SK-N-SH treated with all-trans-retinoic acid at 6 μM for 48 hours (cell line): ENCODE measurements around the gene RNASEH2B.
A peak's percentile ranks its signal among the peaks of the same experiment; 100 is the strongest.

ENCODE experiments used
- ATAC-seq: fragments of 200-7000 bp; cut with Tn5 transposase; 3 replicates; pipeline ENCODE4 v1.9.1; 2020; ENCODE audit warnings: mild to moderate bottlenecking, moderate library complexity
- ARNTL ChIP-seq: fragments of 450-650 bp; formaldehyde crosslinking; IDR thresholded peaks from 2 replicates; pipeline ENCODE4 v1.5.0; 2020; ENCODE audit warnings: low read depth, mild to moderate bottlenecking, moderate library complexity, borderline replicate concordance
- BACH2 ChIP-seq: fragments of 250-450 bp; sonication (Bioruptor Pico); IDR thresholded peaks from 2 replicates; pipeline ENCODE4 v1.9.0; 2021; ENCODE audit warnings: mild to moderate bottlenecking, borderline replicate concordance
- CREB5 ChIP-seq: fragments of 250-450 bp; sonication (Bioruptor Pico); IDR thresholded peaks from 2 replicates; pipeline ENCODE4 v1.5.1; 2020; ENCODE audit warnings: low read depth, mild to moderate bottlenecking, moderate library complexity
- CSDC2 ChIP-seq: fragments of 250-450 bp; sonication (Bioruptor Pico); IDR thresholded peaks from 2 replicates; pipeline ENCODE4 v1.5.0; 2020; ENCODE audit warnings: mild to moderate bottlenecking, moderate library complexity
- CSRNP3 ChIP-seq: fragments of 250-450 bp; sonication (Bioruptor Pico); IDR thresholded peaks from 2 replicates; pipeline ENCODE4 v1.5.1; 2021; ENCODE audit warnings: mild to moderate bottlenecking, moderate library complexity
- ESRRG ChIP-seq: fragments of 250-450 bp; sonication (Bioruptor Pico); IDR thresholded peaks from 2 replicates; pipeline ENCODE4 v1.6.1; 2021; ENCODE audit warnings: mild to moderate bottlenecking
- GLIS3 ChIP-seq: fragments of 250-450 bp; sonication (Bioruptor Pico); IDR thresholded peaks from 2 replicates; pipeline ENCODE4 v1.5.0; 2020; ENCODE audit warnings: mild to moderate bottlenecking, moderate library complexity
- ISL1 ChIP-seq: fragments of 250-450 bp; sonication (Bioruptor Pico); IDR thresholded peaks from 2 replicates; pipeline ENCODE4 v2.1.2; 2022; ENCODE audit warnings: mild to moderate bottlenecking, moderate library complexity
- OSR1 ChIP-seq: fragments of 250-450 bp; sonication (Bioruptor Pico); IDR thresholded peaks from 2 replicates; pipeline ENCODE4 v1.8.0; 2022; ENCODE audit warnings: moderate library complexity, mild to moderate bottlenecking, inconsistent platforms
- PATZ1 ChIP-seq: fragments of 250-450 bp; sonication (Bioruptor Pico); IDR thresholded peaks from 2 replicates; pipeline ENCODE4 v1.8.0; 2020; ENCODE audit warnings: mild to moderate bottlenecking, moderate library complexity, borderline replicate concordance
- PPARA ChIP-seq: fragments of 250-450 bp; sonication (Bioruptor Pico); IDR thresholded peaks from 2 replicates; pipeline ENCODE4 v1.5.0; 2020; ENCODE audit warnings: mild to moderate bottlenecking, borderline replicate concordance
- RARB ChIP-seq: fragments of 250-450 bp; sonication (Bioruptor Pico); IDR thresholded peaks from 2 replicates; pipeline ENCODE4 v1.8.0; 2021; ENCODE audit warnings: mild to moderate bottlenecking, moderate library complexity
- SNAI2 ChIP-seq: fragments of 250-450 bp; sonication (Bioruptor Pico); IDR thresholded peaks from 2 replicates; pipeline ENCODE4 v1.5.0; 2020; ENCODE audit warnings: mild to moderate bottlenecking, moderate library complexity
- TCF4 ChIP-seq: fragments of 250-450 bp; sonication (Bioruptor Pico); IDR thresholded peaks from 2 replicates; pipeline ENCODE4 v1.8.0; 2021; ENCODE audit warnings: mild to moderate bottlenecking, moderate library complexity, borderline replicate concordance
- TOX ChIP-seq: fragments of 250-450 bp; sonication (Bioruptor Pico); IDR thresholded peaks from 2 replicates; pipeline ENCODE4 v1.8.0; 2021; ENCODE audit warnings: mild to moderate bottlenecking, moderate library complexity, borderline replicate concordance
- TSHZ2 ChIP-seq: fragments of 250-450 bp; sonication (Bioruptor Pico); IDR thresholded peaks from 2 replicates; pipeline ENCODE4 v1.5.0; 2020; ENCODE audit warnings: mild to moderate bottlenecking, moderate library complexity
- ZC3H10 ChIP-seq: fragments of 250-450 bp; sonication (Bioruptor Pico); IDR thresholded peaks from 2 replicates; pipeline ENCODE4 v1.5.1; 2021; ENCODE audit warnings: mild to moderate bottlenecking, moderate library complexity
- ZFP3 ChIP-seq: fragments of 250-450 bp; sonication (Bioruptor Pico); IDR thresholded peaks from 2 replicates; pipeline ENCODE4 v1.5.0; 2020; ENCODE audit warnings: mild to moderate bottlenecking, moderate library complexity
- ZFP30 ChIP-seq: fragments of 450-650 bp; formaldehyde crosslinking; IDR thresholded peaks from 2 replicates; pipeline ENCODE4 v1.5.0; 2022; ENCODE audit warnings: mild to moderate bottlenecking, moderate library complexity
- ZNF565 ChIP-seq: fragments of 450-650 bp; formaldehyde crosslinking; conservative IDR thresholded peaks from 2 replicates; pipeline ENCODE4 v1.5.0; 2020; ENCODE audit warnings: low read depth, mild to moderate bottlenecking, moderate library complexity
- ZNF70 ChIP-seq: fragments of 450-650 bp; formaldehyde crosslinking; IDR thresholded peaks from 2 replicates; pipeline ENCODE4 v1.5.0; 2020; ENCODE audit warnings: mild to moderate bottlenecking, moderate library complexity
- ZNF8 ChIP-seq: fragments of 450-650 bp; formaldehyde crosslinking; IDR thresholded peaks from 2 replicates; pipeline ENCODE4 v1.5.0; 2020; ENCODE audit warnings: mild to moderate bottlenecking, moderate library complexity

RNASEH2B gene

GRCh38 chr13:50942630-50943311, 33.2 kb downstream of the RNASEH2B start:
- no peak for ATAC-seq

GRCh38 chr13:50945669-50946068, 36.1 kb downstream of the RNASEH2B start:
- ATAC-seq: no peak
- TF ChIP-seq OSR1 (no peak), SNAI2 (CRISPR knock-in tag) (no peak), GLIS3 (CRISPR knock-in tag) (no peak), ARNTL (CRISPR knock-in tag) (no peak), RARB (CRISPR knock-in tag) (no peak), ZFP3 (CRISPR knock-in tag) (no peak), TCF4 (CRISPR knock-in tag) (no peak), TOX (CRISPR knock-in tag) (no peak), PPARA (no peak), ZFP30 (CRISPR knock-in tag) (no peak), BACH2 (CRISPR knock-in tag) (no peak), PATZ1 (CRISPR knock-in tag) (no peak), ZNF70 (no peak), ISL1 (CRISPR knock-in tag) (no peak), ZNF565 (CRISPR knock-in tag) (no peak), CSRNP3 (CRISPR knock-in tag) (no peak), ESRRG (CRISPR knock-in tag) (no peak), ZC3H10 (CRISPR knock-in tag) (no peak), CREB5 (CRISPR knock-in tag) (no peak), CSDC2 (CRISPR knock-in tag) (no peak)

More at GRCh38 chr13:50942630-50943311, 33.2 kb downstream of the RNASEH2B start:
- TF ChIP-seq ZFP30 (CRISPR knock-in tag) (no peak), GLIS3 (CRISPR knock-in tag) (no peak), ZNF8 (CRISPR knock-in tag) (no peak), ZC3H10 (CRISPR knock-in tag) (no peak), TSHZ2 (CRISPR knock-in tag) (no peak), ESRRG (CRISPR knock-in tag) (no peak), SNAI2 (CRISPR knock-in tag) (no peak), TOX (CRISPR knock-in tag) (no peak), CSDC2 (CRISPR knock-in tag) (no peak), PPARA (no peak), CREB5 (CRISPR knock-in tag) (no peak)

GRCh38 chr13:50948601-50949000, 39.0 kb downstream of the RNASEH2B start:
- ATAC-seq: no peak

More at GRCh38 chr13:50948601-50949000, 39.0 kb downstream of the RNASEH2B start:
- TF ChIP-seq TCF4 (CRISPR knock-in tag): no peak
- TF ChIP-seq PATZ1 (CRISPR knock-in tag): no peak
- peak; percentile 55; the same call in 1 of the 2 replicates for TF ChIP-seq ISL1 (CRISPR knock-in tag)
